Measurements from ENCODE around the gene EXD3. TPM values are rescaled to one million over a fixed set of nuclear protein-coding genes. Genes with fewer than 3 reads are reported as not detected.

Gene EXD3
- total RNA-seq, 1 donor from 2014 or later = 19.9 TPM

- H3K4me3 Mint-ChIP-seq (ENCODE audit: unreplicated experiment) = no peak overlapping the region
These were observed 34.6 kb upstream of the EXD3 start for GRCh38 chr9:137457406-137458193.

GRCh38 chr9:137456864-137457405, 34.0 kb upstream of the EXD3 start:
- TF ChIP-seq CTCF (IDR thresholded peaks at IDR 0.05; ENCODE audit: unreplicated experiment) = no peak
- H3K27ac Mint-ChIP-seq (ENCODE audit: unreplicated experiment) = no peak overlapping the region

More at GRCh38 chr9:137457406-137458193, 34.6 kb upstream of the EXD3 start:
- no peaks in the 10 kb centered on the region for H3K4me1 Mint-ChIP-seq (ENCODE audit: unreplicated experiment)
- peaks cover 3% of the 10 kb centered on the region for H3K27me3 Mint-ChIP-seq (ENCODE audit: unreplicated experiment)
- no peak for TF ChIP-seq CTCF (IDR thresholded peaks at IDR 0.05; ENCODE audit: unreplicated experiment)
- no peak for DNase-seq (ENCODE audit: low spot score)
- no peaks in the 10 kb centered on the region for H3K9me3 Mint-ChIP-seq (ENCODE audit: unreplicated experiment)
- no peak overlapping the region for H3K27ac Mint-ChIP-seq (ENCODE audit: unreplicated experiment)
- no peaks in the 10 kb centered on the region for H3K36me3 Mint-ChIP-seq (ENCODE audit: low read depth, unreplicated experiment)

GRCh38 chr9:137456061-137456863, 33.3 kb upstream of the EXD3 start:
- H3K27ac Mint-ChIP-seq (ENCODE audit: unreplicated experiment) = no peak overlapping the region
- DNase-seq (ENCODE audit: low spot score) = no peak
- H3K4me3 Mint-ChIP-seq (ENCODE audit: unreplicated experiment) = peak overlapping the region; percentile 60
- TF ChIP-seq CTCF (IDR thresholded peaks at IDR 0.05; ENCODE audit: unreplicated experiment) = no peak
- H3K27me3 Mint-ChIP-seq (ENCODE audit: unreplicated experiment) = peaks cover 3% of the 10 kb centered on the region
- H3K36me3 Mint-ChIP-seq (ENCODE audit: low read depth, unreplicated experiment) = no peaks in the 10 kb centered on the region
- no peaks in the 10 kb centered on the region for H3K9me3 Mint-ChIP-seq (ENCODE audit: unreplicated experiment)
- no peaks in the 10 kb centered on the region for H3K4me1 Mint-ChIP-seq (ENCODE audit: unreplicated experiment)

More at GRCh38 chr9:137456864-137457405, 34.0 kb upstream of the EXD3 start:
- Mint-ChIP-seq H3K27me3 (ENCODE audit: unreplicated experiment) (peaks cover 3% of the 10 kb centered on the region), H3K36me3 (ENCODE audit: low read depth, unreplicated experiment) (no peaks in the 10 kb centered on the region), H3K4me1 (ENCODE audit: unreplicated experiment) (no peaks in the 10 kb centered on the region), H3K4me3 (ENCODE audit: unreplicated experiment) (no peak overlapping the region), H3K9me3 (ENCODE audit: unreplicated experiment) (no peaks in the 10 kb centered on the region)
- no peak for DNase-seq (ENCODE audit: low spot score)

- H3K4me1 Mint-ChIP-seq (ENCODE audit: unreplicated experiment) = no peaks in the 10 kb centered on the region
- peaks cover 3% of the 10 kb centered on the region for H3K27me3 Mint-ChIP-seq (ENCODE audit: unreplicated experiment)
- peak; percentile 4 for DNase-seq (ENCODE audit: low spot score)
- no peaks in the 10 kb centered on the region for H3K36me3 Mint-ChIP-seq (ENCODE audit: low read depth, unreplicated experiment)
- no peak overlapping the region for H3K4me3 Mint-ChIP-seq (ENCODE audit: unreplicated experiment)
- no peak overlapping the region for H3K27ac Mint-ChIP-seq (ENCODE audit: unreplicated experiment)
- H3K9me3 Mint-ChIP-seq (ENCODE audit: unreplicated experiment) = no peaks in the 10 kb centered on the region
- no peak for TF ChIP-seq CTCF (IDR thresholded peaks at IDR 0.05; ENCODE audit: unreplicated experiment)
These were observed 32.5 kb upstream of the EXD3 start for GRCh38 chr9:137455359-137455991.

Measured in endothelial cell (in vitro differentiated cells).